ENCODE results near the gene TEX44.
"Not testable (repeated sequence)": the region's sequence is repeated elsewhere in the genome, so short reads cannot be mapped to it uniquely, and the experiment has no call there.

Gene TEX44

DNA sequence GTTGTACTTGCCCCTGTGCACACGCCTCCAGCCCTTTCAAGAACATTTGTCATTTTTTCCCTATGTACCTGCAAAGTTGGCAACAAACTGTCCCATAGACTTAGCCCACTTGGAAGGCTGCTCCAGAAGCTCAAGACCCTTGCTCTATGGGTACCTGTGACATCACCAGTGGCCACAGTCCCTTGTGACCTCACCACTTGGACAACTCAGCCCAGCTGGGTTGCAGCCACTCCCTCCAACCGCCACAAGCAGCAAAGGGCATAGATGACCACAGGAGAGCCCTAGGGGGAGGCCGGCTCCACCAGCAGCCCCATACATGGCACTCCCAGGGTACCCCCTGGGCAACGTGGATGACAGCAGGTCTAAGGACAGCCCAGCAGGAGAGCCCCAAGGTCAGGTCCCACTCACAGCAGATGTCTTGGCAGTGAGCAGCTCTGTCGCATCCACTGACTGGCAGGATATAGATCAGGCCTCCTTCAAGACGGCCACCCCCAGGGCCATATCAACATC, at the start of gene TEX44:
TSS of gene TEX44 (plus strand) at position 229 of the 510 bp plus-strand sequence. CDS start at position 317, 88 bp downstream.
- no peak for DNase-seq

GRCh38 chr2:231545105-231545902, 47.4 kb upstream of the TEX44 start:
- peak; percentile 59 for DNase-seq

GRCh38 chr2:231546014-231546715, 46.5 kb upstream of the TEX44 start:
- no peak for DNase-seq

DNA sequence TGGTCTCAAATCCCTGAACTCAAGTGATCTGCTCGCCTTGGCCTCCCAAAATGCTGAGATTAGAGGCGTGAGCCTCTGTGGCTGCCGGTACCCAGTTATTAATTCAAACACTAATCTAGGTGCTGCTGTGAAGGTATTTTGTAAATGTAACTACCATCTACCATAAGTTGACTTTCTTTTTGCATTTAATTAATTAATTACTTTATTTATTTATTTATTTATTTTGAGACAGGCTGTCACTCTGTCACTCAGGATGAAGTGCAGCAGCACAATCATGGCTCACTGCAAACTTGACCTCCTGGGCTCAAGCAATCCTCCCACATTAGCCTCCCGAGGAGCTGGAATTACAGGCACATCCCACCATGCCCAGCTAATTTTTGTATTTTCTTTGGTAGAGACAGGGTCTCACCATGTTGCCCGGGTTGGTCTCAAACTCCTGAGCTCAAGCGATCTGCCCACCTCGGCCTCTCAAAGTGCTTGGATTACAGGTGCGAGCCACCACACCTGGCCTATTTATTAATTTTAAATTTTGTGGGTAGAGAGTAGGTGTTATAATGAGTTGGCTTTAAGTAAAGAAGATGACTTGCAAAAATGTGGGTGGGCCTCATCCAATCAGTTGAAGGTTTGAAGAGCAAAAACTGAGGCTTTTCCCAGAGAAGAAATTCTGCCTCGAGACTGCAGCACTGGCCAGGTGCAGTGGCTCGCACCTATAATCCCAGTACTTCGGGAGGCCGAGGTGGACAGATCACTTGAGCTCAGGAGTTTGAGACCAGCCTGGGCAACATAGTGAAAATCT, 45.2 kb upstream of the TEX44 start:
- no peak for DNase-seq

GRCh38 chr2:231548752-231549151, 43.9 kb upstream of the TEX44 start:
- no peak for DNase-seq

DNA sequence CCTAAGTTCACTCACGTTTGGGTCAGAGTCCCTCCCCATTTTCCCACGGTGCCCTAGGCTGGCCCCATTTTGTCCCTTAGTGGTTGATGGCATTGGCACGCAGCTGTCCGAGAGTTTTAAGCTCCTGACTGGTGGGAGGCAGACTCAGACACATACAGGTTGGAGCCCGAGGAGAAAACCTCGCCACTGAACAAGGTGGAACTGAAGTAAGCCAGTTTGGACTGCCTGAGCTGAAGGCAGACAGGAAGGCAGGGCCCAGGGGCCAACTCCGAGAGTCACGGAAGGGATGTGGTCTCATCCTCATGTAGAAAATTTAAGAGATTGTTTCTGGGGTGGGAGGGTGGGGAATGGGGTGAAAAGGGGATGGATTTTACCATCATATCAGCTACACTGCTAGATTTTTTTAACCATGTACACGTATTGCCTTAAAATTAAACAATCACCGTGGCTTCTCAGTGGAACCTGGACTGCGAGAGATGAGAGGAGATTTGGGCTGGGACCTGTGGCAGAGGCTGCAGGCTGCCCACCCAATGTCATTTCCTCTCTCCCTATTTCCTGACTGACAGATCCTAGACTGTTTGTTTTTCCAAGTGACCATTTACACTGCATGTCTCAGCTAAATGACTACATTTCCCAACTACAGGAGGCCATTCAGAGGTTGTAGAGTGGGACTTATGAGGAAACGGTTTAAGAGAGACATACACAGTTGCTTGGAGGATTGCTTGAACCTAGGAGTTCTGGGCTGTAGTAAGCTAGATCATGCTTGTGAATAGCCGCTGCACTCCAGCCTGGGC, 43.0 kb upstream of the TEX44 start:
- DNase-seq: no peak

DNA sequence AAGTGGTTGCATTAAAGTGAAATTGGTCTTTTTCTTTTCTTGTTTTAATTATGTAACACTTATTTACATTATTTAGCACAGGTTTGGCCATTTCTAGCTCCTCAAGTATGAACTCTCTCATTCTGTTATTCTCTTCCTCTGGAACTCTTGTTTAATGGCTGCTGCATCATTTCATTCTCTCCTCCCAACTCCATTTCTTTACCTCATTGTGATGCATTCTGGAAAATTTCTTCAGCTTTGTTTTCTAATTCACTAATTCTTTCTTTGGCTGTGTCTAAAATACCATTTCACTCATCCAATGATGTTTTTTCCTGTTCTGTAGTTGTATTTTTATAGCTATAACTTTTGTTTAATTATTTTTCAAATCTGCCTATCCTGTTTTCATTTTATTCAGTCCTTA, 39.9 kb upstream of the TEX44 start:
- DNase-seq: no peak

DNA sequence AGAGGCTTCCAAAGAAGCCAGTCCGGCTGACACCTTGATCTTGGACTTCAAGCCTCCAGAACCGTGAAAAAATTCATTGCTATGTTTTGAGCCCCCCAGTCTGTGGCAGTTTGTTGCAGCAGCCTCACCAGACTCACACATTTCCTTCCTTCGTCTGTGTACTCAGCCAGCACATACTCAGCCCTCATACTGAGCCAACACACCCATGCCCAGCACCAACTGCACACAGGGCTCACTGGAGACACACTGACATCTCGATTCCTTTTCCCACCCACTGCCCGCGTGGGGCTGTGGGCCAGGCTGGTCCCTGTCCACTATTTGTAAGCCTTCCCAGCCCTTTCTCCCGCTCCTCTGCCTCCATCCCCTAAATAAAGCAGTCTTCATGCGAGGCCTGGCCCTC, 38.3 kb upstream of the TEX44 start:
- DNase-seq: no peak

GRCh38 chr2:231554748-231555545, 37.7 kb upstream of the TEX44 start:
- no peak for DNase-seq

DNA sequence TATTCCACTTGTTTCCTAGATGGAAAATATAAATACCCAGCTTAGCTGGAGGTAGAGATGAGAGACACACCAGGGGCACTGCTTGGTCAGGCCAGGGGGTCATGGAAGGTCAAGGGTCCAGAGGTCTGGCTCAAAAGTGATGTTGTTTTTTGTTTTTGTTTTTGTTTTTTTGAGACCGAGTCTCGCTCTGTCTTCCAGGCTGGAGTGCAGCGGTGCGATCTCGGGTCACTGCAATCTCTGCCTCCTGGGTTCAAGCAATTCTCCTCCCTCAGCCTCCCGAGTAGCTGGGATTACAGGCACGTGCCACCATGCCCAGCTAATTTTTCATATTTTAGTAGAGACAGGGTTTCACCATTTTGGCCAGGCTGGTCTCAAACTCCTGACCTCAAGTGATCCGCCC, 36.2 kb upstream of the TEX44 start:
- DNase-seq: not testable (repeated sequence)

- no peak for DNase-seq
Observed at GRCh38 chr2:231556981-231557380, 35.7 kb upstream of the TEX44 start.

DNA sequence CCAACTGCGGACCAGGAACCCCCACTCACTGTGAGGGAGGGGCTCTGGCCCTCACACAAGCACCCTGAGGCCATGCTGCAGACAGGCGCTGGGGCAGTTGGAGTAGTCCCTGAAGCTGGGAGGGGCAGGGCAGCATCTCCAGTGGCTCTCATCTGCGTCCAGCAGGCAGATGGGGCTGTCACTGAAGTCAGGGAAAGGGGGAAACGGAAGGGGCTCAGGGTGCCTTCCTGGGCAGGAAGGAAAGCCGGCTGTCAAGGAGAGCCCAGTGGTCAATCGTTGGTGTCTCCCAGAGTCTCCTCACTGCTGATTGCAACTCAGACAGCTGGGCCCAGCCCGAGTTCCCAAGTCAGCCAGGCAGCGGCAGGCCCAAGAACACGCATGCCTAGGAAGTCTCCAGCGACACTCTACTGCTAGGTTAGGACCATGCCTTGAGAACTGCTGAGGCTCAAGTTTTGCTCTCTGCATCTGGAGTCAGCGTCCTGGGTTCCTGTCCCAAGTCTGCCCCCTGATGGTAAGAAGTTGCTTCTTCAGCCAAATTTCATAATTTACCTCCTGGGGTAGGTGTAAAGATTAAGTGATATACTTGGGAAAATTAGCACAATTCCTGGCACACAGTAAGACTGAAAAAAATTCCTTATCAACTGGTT, 35.0 kb upstream of the TEX44 start:
- peak; percentile 66 for DNase-seq

GRCh38 chr2:231563378-231563961, 29.2 kb upstream of the TEX44 start:
- DNase-seq: peak; percentile 37

DNA sequence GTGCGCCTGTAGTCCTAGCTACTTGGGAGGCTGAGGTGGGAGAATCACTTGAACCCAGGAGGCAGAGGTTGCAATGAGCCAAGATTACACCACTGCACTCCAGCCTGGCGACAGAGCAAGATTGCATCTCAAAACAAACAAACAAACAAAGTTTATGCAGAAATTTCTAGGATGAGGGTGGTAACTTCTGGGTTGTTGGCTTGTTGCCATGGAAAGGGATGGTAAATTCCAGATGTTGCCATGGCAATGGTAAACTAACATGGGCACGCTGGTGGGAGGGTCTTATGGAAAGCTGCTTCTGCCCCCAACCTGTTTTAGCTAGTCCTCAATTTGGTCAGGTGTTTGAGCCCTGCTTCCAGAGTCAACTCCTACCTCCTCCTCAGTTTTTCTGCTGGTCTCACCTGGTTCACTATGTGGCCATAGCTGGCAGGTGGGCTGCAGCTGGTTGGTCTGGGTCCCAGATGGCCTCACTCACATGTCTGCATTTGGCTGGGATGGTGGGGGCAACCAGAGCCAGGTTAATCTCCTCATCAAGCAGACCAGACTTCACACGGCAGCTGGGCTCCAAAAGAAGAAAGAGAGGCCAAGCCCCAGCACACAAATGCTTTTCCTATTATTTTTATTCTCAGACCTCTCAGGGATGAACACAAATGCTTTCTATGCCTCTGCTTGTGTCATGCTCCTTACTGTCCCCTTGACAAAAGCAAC, 26.6 kb upstream of the TEX44 start:
- no peak for DNase-seq

GRCh38 chr2:231567159-231567558, 25.5 kb upstream of the TEX44 start:
- no peak for DNase-seq

- DNase-seq: no peak
Observed at GRCh38 chr2:231568098-231568784, 24.4 kb upstream of the TEX44 start.

GRCh38 chr2:231568785-231569435, 23.8 kb upstream of the TEX44 start:
- no peak for DNase-seq

GRCh38 chr2:231570915-231571314, 21.7 kb upstream of the TEX44 start:
- not testable (repeated sequence) for DNase-seq
